ACHN (cell line): Measurements from ENCODE around the gene CMIP.
A peak's percentile ranks its signal among the peaks of the same experiment; 100 is the strongest.

Source experiments
- DNase-seq: peaks from one replicate; pipeline ENCODE4 v3.0.0-alpha.2; 2015
- in situ Hi-C: cut with HindIII; loops from 2 replicates; pipeline ENCODE4 v1.10.0; 2017; ENCODE audit warnings: low sequenced_read_pairs, low pct_ligation_motif_present, low pct_unique_long_range_greater_than_20kb

The CMIP gene

GRCh38 chr16:81614171-81614570, 169.6 kb downstream of the CMIP start:
- no peak for DNase-seq
- in situ Hi-C loops, result no loop called here

- in situ Hi-C loops, result no loop called here
- no peak for DNase-seq
These were observed 170.2 kb downstream of the CMIP start for GRCh38 chr16:81614654-81615359.

- in situ Hi-C loops, result no loop called here
- DNase-seq, result no peak
These were observed 170.8 kb downstream of the CMIP start for GRCh38 chr16:81615411-81615810.

- in situ Hi-C loops, result no loop called here
- no peak for DNase-seq
These were observed 171.2 kb downstream of the CMIP start for GRCh38 chr16:81615833-81616232.

- in situ Hi-C loops, result no loop called here
- DNase-seq, result no peak
These were observed 171.9 kb downstream of the CMIP start for GRCh38 chr16:81616321-81617020.

- no peak for DNase-seq
- in situ Hi-C loops, result no loop called here
These were observed 172.4 kb downstream of the CMIP start for GRCh38 chr16:81617021-81617346.

GRCh38 chr16:81618187-81618586, 173.6 kb downstream of the CMIP start:
- in situ Hi-C loops, result no loop called here
- no peak for DNase-seq

- DNase-seq, result no peak
- in situ Hi-C loops, result no loop called here
These were observed 174.1 kb downstream of the CMIP start for GRCh38 chr16:81618661-81619060.

GRCh38 chr16:81620029-81620428, 175.4 kb downstream of the CMIP start:
- in situ Hi-C loops, result no loop called here
- DNase-seq, result no peak

- in situ Hi-C loops, result no loop called here
These were observed 176.2 kb downstream of the CMIP start for GRCh38 chr16:81620796-81621195.

GRCh38 chr16:81621496-81621895, 176.9 kb downstream of the CMIP start:
- in situ Hi-C loops, result no loop called here
- no peak for DNase-seq

More at GRCh38 chr16:81620796-81621195, 176.2 kb downstream of the CMIP start:
- DNase-seq, result no peak

- in situ Hi-C loops, result no loop called here
- DNase-seq, result peak; percentile 67
These were observed 178.9 kb downstream of the CMIP start for GRCh38 chr16:81623365-81624102.

- in situ Hi-C loops, result no loop called here
- DNase-seq, result no peak
These were observed 179.8 kb downstream of the CMIP start for GRCh38 chr16:81624403-81624759.

- no peak for DNase-seq
- in situ Hi-C loops, result no loop called here
These were observed 180.3 kb downstream of the CMIP start for GRCh38 chr16:81624760-81625543.

- peak; percentile 58 for DNase-seq
- in situ Hi-C loops, result no loop called here
These were observed 181.0 kb downstream of the CMIP start for GRCh38 chr16:81625544-81626153.

- in situ Hi-C loops, result no loop called here
- peak; percentile 24 for DNase-seq
These were observed 181.6 kb downstream of the CMIP start for GRCh38 chr16:81626181-81626674.

GRCh38 chr16:81627024-81627423, 182.4 kb downstream of the CMIP start:
- in situ Hi-C loops, result no loop called here
- no peak for DNase-seq

- in situ Hi-C loops, result no loop called here
- no peak for DNase-seq
These were observed 183.2 kb downstream of the CMIP start for GRCh38 chr16:81627729-81628244.
